ENCODE measurements around the gene DOCK7. TPM values are rescaled to one million over a fixed set of nuclear protein-coding genes. Genes with fewer than 3 reads are reported as not detected.

DOCK7 gene
- total RNA-seq, 2 experiments from 2014 or later, result 6.0 to 7.9 TPM

GRCh38 chr1:62673629-62674028 lies 14.6 kb downstream of the DOCK7 start:
- POLR2A ChIA-PET, result no interaction called here
- H3K4me1 Mint-ChIP-seq (ENCODE audit: low read depth), result no peaks in the 10 kb centered on the region
- Histone ChIP-seq H3K27ac (ENCODE audit: low read depth in 1 of 2, low read length in 2 of 2) (no peak overlapping the region), H3K36me3 (ENCODE audit: insufficient read depth, low read length) (no peaks in the 10 kb centered on the region), H3K27me3 (ENCODE audit: control insufficient read depth in 1 of 2, insufficient read depth in 2 of 2, low read length in 2 of 2) (no peaks in the 10 kb centered on the region), H3K4me1 (ENCODE audit: insufficient read depth, low read length) (no peaks in the 10 kb centered on the region), H3K9me3 (ENCODE audit: control insufficient read depth in 1 of 2, insufficient read depth in 1 of 2, low read length in 2 of 2) (no peaks in the 10 kb centered on the region), H3K4me3 (ENCODE audit: low read length) (no peak overlapping the region)
- DNase-seq (no peak), ATAC-seq (ENCODE audit: poor library complexity) (no peak)
- TF ChIP-seq CTCF (IDR thresholded peaks at IDR 0.05), result no peak
- H3K36me3 Mint-ChIP-seq (ENCODE audit: low read depth), result no peaks in the 10 kb centered on the region
- no peak overlapping the region for H3K27ac Mint-ChIP-seq
- no peak overlapping the region for H3K4me3 Mint-ChIP-seq
- no peaks in the 10 kb centered on the region for H3K27me3 Mint-ChIP-seq
- no peaks in the 10 kb centered on the region for H3K9me3 Mint-ChIP-seq
- CTCF ChIA-PET, result no interaction called here
- intact Hi-C loops (cut with DNase I, micrococcal nuclease), result no loop called here

- Histone ChIP-seq H3K36me3 (ENCODE audit: insufficient read depth, low read length) (no peaks in the 10 kb centered on the region), H3K4me3 (ENCODE audit: low read length) (no peak overlapping the region), H3K9me3 (ENCODE audit: control insufficient read depth in 1 of 2, insufficient read depth in 1 of 2, low read length in 2 of 2) (no peaks in the 10 kb centered on the region), H3K27ac (ENCODE audit: low read depth in 1 of 2, low read length in 2 of 2) (no peak overlapping the region), H3K27me3 (ENCODE audit: control insufficient read depth in 1 of 2, insufficient read depth in 2 of 2, low read length in 2 of 2) (no peaks in the 10 kb centered on the region), H3K4me1 (ENCODE audit: insufficient read depth, low read length) (no peaks in the 10 kb centered on the region)
- Mint-ChIP-seq H3K9me3 (no peaks in the 10 kb centered on the region), H3K27me3 (no peaks in the 10 kb centered on the region), H3K4me1 (ENCODE audit: low read depth) (no peaks in the 10 kb centered on the region), H3K27ac (no peak overlapping the region), H3K36me3 (ENCODE audit: low read depth) (no peaks in the 10 kb centered on the region), H3K4me3 (no peak overlapping the region)
- intact Hi-C loops (cut with DNase I, micrococcal nuclease), result no loop called here
- no peak for TF ChIP-seq CTCF (IDR thresholded peaks at IDR 0.05)
- ATAC-seq (ENCODE audit: poor library complexity), result no peak
- ChIA-PET POLR2A (no interaction called here), CTCF (no interaction called here)
- no peak for DNase-seq
Observed at GRCh38 chr1:62672029-62672428, 16.2 kb downstream of the DOCK7 start.

DNA sequence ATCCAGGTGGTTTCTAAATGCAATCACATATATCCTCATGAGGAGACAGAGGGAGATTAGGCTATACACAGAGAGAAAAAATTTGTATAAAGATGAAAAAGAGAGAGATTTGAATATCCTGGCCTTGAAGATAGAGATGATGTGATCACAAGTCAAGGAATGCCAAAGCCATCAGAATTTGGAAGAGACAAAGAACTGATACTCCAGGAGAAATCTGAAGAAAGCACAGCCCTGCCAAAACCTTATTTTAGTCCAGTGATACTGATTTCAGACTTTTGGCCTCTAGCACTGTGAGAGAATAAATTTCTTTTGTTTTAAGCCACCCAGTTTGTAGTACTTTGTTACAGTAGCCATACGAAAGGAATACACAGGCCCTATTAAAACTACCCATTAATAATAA lies 33.4 kb downstream of the DOCK7 start:
- no peaks in the 10 kb centered on the region for H3K27me3 ChIP-seq (ENCODE audit: control insufficient read depth in 1 of 2, insufficient read depth in 2 of 2, low read length in 2 of 2)
- H3K27me3 Mint-ChIP-seq, result no peaks in the 10 kb centered on the region
- no peak for TF ChIP-seq CTCF (IDR thresholded peaks at IDR 0.05)
- H3K27ac Mint-ChIP-seq, result no peak overlapping the region
- no peaks in the 10 kb centered on the region for H3K36me3 ChIP-seq (ENCODE audit: insufficient read depth, low read length)
- no peak overlapping the region for H3K27ac ChIP-seq (ENCODE audit: low read depth in 1 of 2, low read length in 2 of 2)
- H3K4me1 ChIP-seq (ENCODE audit: insufficient read depth, low read length), result no peaks in the 10 kb centered on the region
- H3K9me3 ChIP-seq (ENCODE audit: control insufficient read depth in 1 of 2, insufficient read depth in 1 of 2, low read length in 2 of 2), result no peaks in the 10 kb centered on the region
- ChIA-PET CTCF (no interaction called here), POLR2A (no interaction called here)
- ATAC-seq (ENCODE audit: poor library complexity) (no peak), DNase-seq (no peak)
- peaks cover 3% of the 10 kb centered on the region for H3K9me3 Mint-ChIP-seq
- intact Hi-C loops (cut with DNase I, micrococcal nuclease), result no loop called here
- H3K4me3 ChIP-seq (ENCODE audit: low read length), result no peak overlapping the region
- H3K36me3 Mint-ChIP-seq (ENCODE audit: low read depth), result peaks cover 20% of the 10 kb centered on the region
- H3K4me1 Mint-ChIP-seq (ENCODE audit: low read depth), result no peaks in the 10 kb centered on the region
- H3K4me3 Mint-ChIP-seq, result no peak overlapping the region
